PC-9 (cell line): ENCODE data around the gene OTUD4.

Experiments used
- CTCF ChIP-seq: fragments of 200-600 bp; sonication (generic); conservative IDR thresholded peaks from 2 replicates; pipeline ENCODE4 v1.6.1; 2017; ENCODE audit warnings: mixed run types, antibody characterized with exemption, mild to moderate bottlenecking, moderate library complexity
- EZH2 ChIP-seq: fragments of 200-600 bp; sonication (generic); IDR thresholded peaks from 2 replicates; pipeline ENCODE4 v1.8.0; 2017; ENCODE audit warnings: antibody characterized with exemption, low read depth

GRCh38 chr4:145176641-145177432 lies 3.6 kb downstream of the OTUD4 start:
- TF ChIP-seq CTCF: no peak
- TF ChIP-seq EZH2: no peak
